HEK293 (cell line): ENCODE measurements around the gene CNTNAP1.

Experiments
- KLF9 ChIP-seq: fragments of 450-650 bp; formaldehyde crosslinking; IDR thresholded peaks from 2 replicates; pipeline ENCODE4 v1.5.1; 2016; ENCODE audit warnings: missing biosample characterization, missing genetic modification characterization, low read depth
- OVOL3 ChIP-seq: fragments of 450-650 bp; formaldehyde crosslinking; IDR thresholded peaks from 2 replicates; pipeline ENCODE4 v1.5.1; 2016; ENCODE audit warnings: missing biosample characterization, missing genetic modification characterization
- YY1 ChIP-seq: fragments of 450-650 bp; formaldehyde crosslinking; IDR thresholded peaks from 2 replicates; pipeline ENCODE4 v1.5.1; 2018; ENCODE audit warnings: missing biosample characterization, missing genetic modification characterization
- ZBTB8A ChIP-seq: fragments of 450-650 bp; formaldehyde crosslinking; IDR thresholded peaks from 2 replicates; pipeline ENCODE4 v1.5.1; 2016; ENCODE audit warnings: missing biosample characterization, missing genetic modification characterization
- ZEB2 ChIP-seq: fragments of 450-650 bp; formaldehyde crosslinking; IDR thresholded peaks from 2 replicates; pipeline ENCODE4 v1.5.1; 2016; ENCODE audit warnings: missing biosample characterization, missing genetic modification characterization
- ZFHX2 ChIP-seq: fragments of 450-650 bp; formaldehyde crosslinking; conservative IDR thresholded peaks from 2 replicates; pipeline ENCODE4 v1.5.1; 2016; ENCODE audit warnings: missing biosample characterization, missing genetic modification characterization
- ZFP69B ChIP-seq: fragments of 450-650 bp; formaldehyde crosslinking; IDR thresholded peaks from 2 replicates; pipeline ENCODE4 v1.5.1; 2016; ENCODE audit warnings: missing biosample characterization, missing genetic modification characterization
- ZNF140 ChIP-seq: fragments of 450-650 bp; formaldehyde crosslinking; IDR thresholded peaks from 2 replicates; pipeline ENCODE4 v1.5.1; 2016; ENCODE audit warnings: missing biosample characterization, missing genetic modification characterization
- ZNF514 ChIP-seq: fragments of 450-650 bp; formaldehyde crosslinking; IDR thresholded peaks from 2 replicates; pipeline ENCODE4 v1.5.1; 2016; ENCODE audit warnings: missing biosample characterization, missing genetic modification characterization
- ZNF571 ChIP-seq: fragments of 450-650 bp; formaldehyde crosslinking; IDR thresholded peaks from 2 replicates; pipeline ENCODE4 v1.5.0; 2017; ENCODE audit warnings: missing biosample characterization, missing genetic modification characterization
- ZNF670 ChIP-seq: fragments of 450-650 bp; formaldehyde crosslinking; IDR thresholded peaks from 2 replicates; pipeline ENCODE4 v1.5.1; 2016; ENCODE audit warnings: missing biosample characterization, missing genetic modification characterization, low read depth
- TF ChIP-seq, protein P1 (sequence below): fragments of 450-650 bp; IDR thresholded peaks from 2 replicates; pipeline ENCODE4 v1.5.1; 2018; ENCODE audit warnings: missing biosample characterization, mild to moderate bottlenecking, missing genetic modification characterization
- TF ChIP-seq, protein P2 (sequence below): fragments of 450-650 bp; formaldehyde crosslinking; IDR thresholded peaks from 2 replicates; pipeline ENCODE4 v1.5.1; 2016; ENCODE audit warnings: missing biosample characterization, missing genetic modification characterization
- TF ChIP-seq, protein P3 (sequence below): fragments of 450-650 bp; formaldehyde crosslinking; conservative IDR thresholded peaks from 2 replicates; pipeline ENCODE4 v1.5.1; 2016; ENCODE audit warnings: low read depth, missing biosample characterization, missing genetic modification characterization
- TF ChIP-seq, protein P4 (sequence below): sonication (generic); formaldehyde crosslinking; IDR thresholded peaks from 2 replicates; pipeline ENCODE4 v1.8.1; 2022; ENCODE audit warnings: mild to moderate bottlenecking, moderate library complexity, missing genetic modification reagents
- TF ChIP-seq, protein P5 (sequence below): fragments of 450-650 bp; formaldehyde crosslinking; IDR thresholded peaks from 2 replicates; pipeline ENCODE4 v1.5.1; 2016; ENCODE audit warnings: missing biosample characterization, missing genetic modification characterization
- TF ChIP-seq, protein P6 (sequence below): fragments of 450-650 bp; formaldehyde crosslinking; IDR thresholded peaks from 2 replicates; pipeline ENCODE4 v1.5.1; 2016; ENCODE audit warnings: missing biosample characterization, missing genetic modification characterization, borderline replicate concordance

The CNTNAP1 gene

DNA sequence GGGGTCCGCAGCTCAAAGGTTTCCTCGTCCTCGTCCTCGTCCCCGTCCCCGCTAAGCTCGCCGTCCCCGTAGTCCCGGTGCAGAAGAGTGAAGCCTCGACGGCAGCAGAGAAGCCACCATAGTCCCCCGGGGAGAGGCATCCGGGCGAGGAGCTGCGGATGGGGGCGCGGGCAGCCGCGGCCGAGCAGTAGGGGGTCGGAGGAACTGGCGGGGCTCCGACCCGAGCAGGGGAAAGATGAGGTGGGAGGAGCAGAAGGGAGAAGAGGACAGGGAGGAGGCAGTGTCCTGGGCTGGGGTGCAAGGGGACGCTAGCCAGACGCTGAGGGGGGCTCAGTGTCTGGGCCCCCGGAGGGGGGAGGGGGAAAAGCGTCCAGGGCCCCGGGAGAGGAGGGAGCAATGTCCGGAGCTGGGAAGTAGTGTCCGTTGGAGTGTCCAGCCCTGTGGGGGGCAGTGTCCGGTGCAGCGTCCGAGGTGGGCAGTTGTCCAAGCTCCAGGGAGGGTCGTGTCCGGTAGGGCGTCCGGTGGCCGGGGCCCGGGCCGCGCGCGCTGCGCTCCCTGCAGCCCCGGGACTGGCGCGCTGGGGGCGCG, 5.8 kb upstream of the CNTNAP1 start, which contains the start of gene PLEKHH3 (continued):
- TF ChIP-seq, protein P1, sequence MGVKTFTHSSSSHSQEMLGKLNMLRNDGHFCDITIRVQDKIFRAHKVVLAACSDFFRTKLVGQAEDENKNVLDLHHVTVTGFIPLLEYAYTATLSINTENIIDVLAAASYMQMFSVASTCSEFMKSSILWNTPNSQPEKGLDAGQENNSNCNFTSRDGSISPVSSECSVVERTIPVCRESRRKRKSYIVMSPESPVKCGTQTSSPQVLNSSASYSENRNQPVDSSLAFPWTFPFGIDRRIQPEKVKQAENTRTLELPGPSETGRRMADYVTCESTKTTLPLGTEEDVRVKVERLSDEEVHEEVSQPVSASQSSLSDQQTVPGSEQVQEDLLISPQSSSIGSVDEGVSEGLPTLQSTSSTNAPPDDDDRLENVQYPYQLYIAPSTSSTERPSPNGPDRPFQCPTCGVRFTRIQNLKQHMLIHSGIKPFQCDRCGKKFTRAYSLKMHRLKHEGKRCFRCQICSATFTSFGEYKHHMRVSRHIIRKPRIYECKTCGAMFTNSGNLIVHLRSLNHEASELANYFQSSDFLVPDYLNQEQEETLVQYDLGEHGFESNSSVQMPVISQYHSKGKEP (tag by site-specific recombination): no peak
- no peak for TF ChIP-seq ZNF571 (tag by site-specific recombination)
- TF ChIP-seq ZEB2 (tag by site-specific recombination): peak; percentile 85; the same call in 1 of the 2 replicates
- no peak for TF ChIP-seq ZNF514 (tag by site-specific recombination)
- TF ChIP-seq YY1 (tag by site-specific recombination): peak; percentile 18; the same call in 1 of the 2 replicates
- TF ChIP-seq, protein P2, sequence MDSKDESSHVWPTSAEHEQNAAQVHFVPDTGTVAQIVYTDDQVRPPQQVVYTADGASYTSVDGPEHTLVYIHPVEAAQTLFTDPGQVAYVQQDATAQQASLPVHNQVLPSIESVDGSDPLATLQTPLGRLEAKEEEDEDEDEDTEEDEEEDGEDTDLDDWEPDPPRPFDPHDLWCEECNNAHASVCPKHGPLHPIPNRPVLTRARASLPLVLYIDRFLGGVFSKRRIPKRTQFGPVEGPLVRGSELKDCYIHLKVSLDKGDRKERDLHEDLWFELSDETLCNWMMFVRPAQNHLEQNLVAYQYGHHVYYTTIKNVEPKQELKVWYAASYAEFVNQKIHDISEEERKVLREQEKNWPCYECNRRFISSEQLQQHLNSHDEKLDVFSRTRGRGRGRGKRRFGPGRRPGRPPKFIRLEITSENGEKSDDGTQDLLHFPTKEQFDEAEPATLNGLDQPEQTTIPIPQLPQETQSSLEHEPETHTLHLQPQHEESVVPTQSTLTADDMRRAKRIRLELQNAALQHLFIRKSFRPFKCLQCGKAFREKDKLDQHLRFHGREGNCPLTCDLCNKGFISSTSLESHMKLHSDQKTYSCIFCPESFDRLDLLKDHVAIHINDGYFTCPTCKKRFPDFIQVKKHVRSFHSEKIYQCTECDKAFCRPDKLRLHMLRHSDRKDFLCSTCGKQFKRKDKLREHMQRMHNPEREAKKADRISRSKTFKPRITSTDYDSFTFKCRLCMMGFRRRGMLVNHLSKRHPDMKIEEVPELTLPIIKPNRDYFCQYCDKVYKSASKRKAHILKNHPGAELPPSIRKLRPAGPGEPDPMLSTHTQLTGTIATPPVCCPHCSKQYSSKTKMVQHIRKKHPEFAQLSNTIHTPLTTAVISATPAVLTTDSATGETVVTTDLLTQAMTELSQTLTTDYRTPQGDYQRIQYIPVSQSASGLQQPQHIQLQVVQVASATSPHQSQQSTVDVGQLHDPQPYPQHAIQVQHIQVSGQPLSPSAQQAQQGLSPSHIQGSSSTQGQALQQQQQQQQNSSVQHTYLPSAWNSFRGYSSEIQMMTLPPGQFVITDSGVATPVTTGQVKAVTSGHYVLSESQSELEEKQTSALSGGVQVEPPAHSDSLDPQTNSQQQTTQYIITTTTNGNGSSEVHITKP (tag by site-specific recombination): no peak
- no peak for TF ChIP-seq OVOL3 (tag by site-specific recombination)
- TF ChIP-seq, protein P3, sequence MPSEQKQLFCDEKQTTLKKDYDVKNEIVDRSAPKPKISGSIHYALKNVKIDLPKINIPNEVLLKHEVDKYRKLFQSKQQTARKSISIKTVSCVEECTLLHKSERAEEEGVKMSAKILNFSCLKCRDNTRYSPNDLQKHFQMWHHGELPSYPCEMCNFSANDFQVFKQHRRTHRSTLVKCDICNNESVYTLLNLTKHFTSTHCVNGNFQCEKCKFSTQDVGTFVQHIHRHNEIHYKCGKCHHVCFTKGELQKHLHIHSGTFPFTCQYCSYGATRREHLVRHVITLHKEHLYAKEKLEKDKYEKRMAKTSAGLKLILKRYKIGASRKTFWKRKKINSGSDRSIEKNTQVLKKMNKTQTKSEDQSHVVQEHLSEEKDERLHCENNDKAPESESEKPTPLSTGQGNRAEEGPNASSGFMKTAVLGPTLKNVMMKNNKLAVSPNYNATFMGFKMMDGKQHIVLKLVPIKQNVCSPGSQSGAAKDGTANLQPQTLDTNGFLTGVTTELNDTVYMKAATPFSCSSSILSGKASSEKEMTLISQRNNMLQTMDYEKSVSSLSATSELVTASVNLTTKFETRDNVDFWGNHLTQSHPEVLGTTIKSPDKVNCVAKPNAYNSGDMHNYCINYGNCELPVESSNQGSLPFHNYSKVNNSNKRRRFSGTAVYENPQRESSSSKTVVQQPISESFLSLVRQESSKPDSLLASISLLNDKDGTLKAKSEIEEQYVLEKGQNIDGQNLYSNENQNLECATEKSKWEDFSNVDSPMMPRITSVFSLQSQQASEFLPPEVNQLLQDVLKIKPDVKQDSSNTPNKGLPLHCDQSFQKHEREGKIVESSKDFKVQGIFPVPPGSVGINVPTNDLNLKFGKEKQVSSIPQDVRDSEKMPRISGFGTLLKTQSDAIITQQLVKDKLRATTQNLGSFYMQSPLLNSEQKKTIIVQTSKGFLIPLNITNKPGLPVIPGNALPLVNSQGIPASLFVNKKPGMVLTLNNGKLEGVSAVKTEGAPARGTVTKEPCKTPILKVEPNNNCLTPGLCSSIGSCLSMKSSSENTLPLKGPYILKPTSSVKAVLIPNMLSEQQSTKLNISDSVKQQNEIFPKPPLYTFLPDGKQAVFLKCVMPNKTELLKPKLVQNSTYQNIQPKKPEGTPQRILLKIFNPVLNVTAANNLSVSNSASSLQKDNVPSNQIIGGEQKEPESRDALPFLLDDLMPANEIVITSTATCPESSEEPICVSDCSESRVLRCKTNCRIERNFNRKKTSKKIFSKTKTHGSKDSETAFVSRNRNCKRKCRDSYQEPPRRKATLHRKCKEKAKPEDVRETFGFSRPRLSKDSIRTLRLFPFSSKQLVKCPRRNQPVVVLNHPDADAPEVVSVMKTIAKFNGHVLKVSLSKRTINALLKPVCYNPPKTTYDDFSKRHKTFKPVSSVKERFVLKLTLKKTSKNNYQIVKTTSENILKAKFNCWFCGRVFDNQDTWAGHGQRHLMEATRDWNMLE (tag by site-specific recombination): no peak
- peak; percentile 62 for TF ChIP-seq ZFP69B
- TF ChIP-seq ZNF670 (tag by site-specific recombination): no peak
- TF ChIP-seq, protein P4, sequence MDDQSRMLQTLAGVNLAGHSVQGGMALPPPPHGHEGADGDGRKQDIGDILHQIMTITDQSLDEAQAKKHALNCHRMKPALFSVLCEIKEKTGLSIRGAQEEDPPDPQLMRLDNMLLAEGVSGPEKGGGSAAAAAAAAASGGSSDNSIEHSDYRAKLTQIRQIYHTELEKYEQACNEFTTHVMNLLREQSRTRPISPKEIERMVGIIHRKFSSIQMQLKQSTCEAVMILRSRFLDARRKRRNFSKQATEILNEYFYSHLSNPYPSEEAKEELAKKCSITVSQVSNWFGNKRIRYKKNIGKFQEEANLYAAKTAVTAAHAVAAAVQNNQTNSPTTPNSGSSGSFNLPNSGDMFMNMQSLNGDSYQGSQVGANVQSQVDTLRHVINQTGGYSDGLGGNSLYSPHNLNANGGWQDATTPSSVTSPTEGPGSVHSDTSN (CRISPR knock-in tag): peak; percentile 22; the same call in 1 of the 2 replicates
- peak; percentile 37; the same call in 1 of the 2 replicates for TF ChIP-seq ZFHX2
- TF ChIP-seq, protein P5, sequence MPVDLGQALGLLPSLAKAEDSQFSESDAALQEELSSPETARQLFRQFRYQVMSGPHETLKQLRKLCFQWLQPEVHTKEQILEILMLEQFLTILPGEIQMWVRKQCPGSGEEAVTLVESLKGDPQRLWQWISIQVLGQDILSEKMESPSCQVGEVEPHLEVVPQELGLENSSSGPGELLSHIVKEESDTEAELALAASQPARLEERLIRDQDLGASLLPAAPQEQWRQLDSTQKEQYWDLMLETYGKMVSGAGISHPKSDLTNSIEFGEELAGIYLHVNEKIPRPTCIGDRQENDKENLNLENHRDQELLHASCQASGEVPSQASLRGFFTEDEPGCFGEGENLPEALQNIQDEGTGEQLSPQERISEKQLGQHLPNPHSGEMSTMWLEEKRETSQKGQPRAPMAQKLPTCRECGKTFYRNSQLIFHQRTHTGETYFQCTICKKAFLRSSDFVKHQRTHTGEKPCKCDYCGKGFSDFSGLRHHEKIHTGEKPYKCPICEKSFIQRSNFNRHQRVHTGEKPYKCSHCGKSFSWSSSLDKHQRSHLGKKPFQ (tag by site-specific recombination): peak; percentile 41; the same call in 1 of the 2 replicates
- TF ChIP-seq ZBTB8A: no peak
- TF ChIP-seq KLF9 (tag by site-specific recombination): peak; percentile 81
- TF ChIP-seq, protein P6, sequence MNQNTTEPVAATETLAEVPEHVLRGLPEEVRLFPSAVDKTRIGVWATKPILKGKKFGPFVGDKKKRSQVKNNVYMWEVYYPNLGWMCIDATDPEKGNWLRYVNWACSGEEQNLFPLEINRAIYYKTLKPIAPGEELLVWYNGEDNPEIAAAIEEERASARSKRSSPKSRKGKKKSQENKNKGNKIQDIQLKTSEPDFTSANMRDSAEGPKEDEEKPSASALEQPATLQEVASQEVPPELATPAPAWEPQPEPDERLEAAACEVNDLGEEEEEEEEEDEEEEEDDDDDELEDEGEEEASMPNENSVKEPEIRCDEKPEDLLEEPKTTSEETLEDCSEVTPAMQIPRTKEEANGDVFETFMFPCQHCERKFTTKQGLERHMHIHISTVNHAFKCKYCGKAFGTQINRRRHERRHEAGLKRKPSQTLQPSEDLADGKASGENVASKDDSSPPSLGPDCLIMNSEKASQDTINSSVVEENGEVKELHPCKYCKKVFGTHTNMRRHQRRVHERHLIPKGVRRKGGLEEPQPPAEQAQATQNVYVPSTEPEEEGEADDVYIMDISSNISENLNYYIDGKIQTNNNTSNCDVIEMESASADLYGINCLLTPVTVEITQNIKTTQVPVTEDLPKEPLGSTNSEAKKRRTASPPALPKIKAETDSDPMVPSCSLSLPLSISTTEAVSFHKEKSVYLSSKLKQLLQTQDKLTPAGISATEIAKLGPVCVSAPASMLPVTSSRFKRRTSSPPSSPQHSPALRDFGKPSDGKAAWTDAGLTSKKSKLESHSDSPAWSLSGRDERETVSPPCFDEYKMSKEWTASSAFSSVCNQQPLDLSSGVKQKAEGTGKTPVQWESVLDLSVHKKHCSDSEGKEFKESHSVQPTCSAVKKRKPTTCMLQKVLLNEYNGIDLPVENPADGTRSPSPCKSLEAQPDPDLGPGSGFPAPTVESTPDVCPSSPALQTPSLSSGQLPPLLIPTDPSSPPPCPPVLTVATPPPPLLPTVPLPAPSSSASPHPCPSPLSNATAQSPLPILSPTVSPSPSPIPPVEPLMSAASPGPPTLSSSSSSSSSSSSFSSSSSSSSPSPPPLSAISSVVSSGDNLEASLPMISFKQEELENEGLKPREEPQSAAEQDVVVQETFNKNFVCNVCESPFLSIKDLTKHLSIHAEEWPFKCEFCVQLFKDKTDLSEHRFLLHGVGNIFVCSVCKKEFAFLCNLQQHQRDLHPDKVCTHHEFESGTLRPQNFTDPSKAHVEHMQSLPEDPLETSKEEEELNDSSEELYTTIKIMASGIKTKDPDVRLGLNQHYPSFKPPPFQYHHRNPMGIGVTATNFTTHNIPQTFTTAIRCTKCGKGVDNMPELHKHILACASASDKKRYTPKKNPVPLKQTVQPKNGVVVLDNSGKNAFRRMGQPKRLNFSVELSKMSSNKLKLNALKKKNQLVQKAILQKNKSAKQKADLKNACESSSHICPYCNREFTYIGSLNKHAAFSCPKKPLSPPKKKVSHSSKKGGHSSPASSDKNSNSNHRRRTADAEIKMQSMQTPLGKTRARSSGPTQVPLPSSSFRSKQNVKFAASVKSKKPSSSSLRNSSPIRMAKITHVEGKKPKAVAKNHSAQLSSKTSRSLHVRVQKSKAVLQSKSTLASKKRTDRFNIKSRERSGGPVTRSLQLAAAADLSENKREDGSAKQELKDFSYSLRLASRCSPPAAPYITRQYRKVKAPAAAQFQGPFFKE (tag by site-specific recombination): no peak
- no peak for TF ChIP-seq ZNF140 (tag by site-specific recombination)
